HCT116 (cell line): ENCODE data around the gene SPTBN1.

Experiments
- CEBPB ChIP-seq: IDR thresholded peaks from 2 replicates; pipeline ENCODE4 v1.6.1; 2012; ENCODE audit warnings: low read depth
- ELF1 ChIP-seq: IDR thresholded peaks from 2 replicates; pipeline ENCODE4 v1.6.1; 2012; ENCODE audit warnings: low read depth, borderline replicate concordance
- EZH2 ChIP-seq: fragments of 200-600 bp; sonication (generic); IDR thresholded peaks from 2 replicates; pipeline ENCODE4 v1.6.1; 2017; ENCODE audit warnings: antibody characterized with exemption, mixed run types
- EZH2phosphoT487 ChIP-seq: fragments of 200-600 bp; IDR thresholded peaks from 2 replicates; pipeline ENCODE4 v1.6.1; 2018; ENCODE audit warnings: antibody characterized with exemption, borderline replicate concordance
- JUND ChIP-seq: IDR thresholded peaks from 2 replicates; pipeline ENCODE4 v1.6.1; 2012
- MAX ChIP-seq: IDR thresholded peaks from 2 replicates; pipeline ENCODE4 v1.6.1; 2012
- POLR2A ChIP-seq: IDR thresholded peaks from 2 replicates; pipeline ENCODE4 v1.7.0; 2011; ENCODE audit warnings: borderline replicate concordance; ENCODE audit not compliant: insufficient read depth, insufficient read length; ENCODE audit errors: extremely low read depth
- POLR2AphosphoS5 ChIP-seq: IDR thresholded peaks from 2 replicates; pipeline ENCODE4 v1.6.1; 2011; ENCODE audit warnings: mild to moderate bottlenecking, low read depth, low read length, moderate library complexity
- RAD21 ChIP-seq: IDR thresholded peaks from 2 replicates; pipeline ENCODE4 v1.6.1; 2012; ENCODE audit warnings: low read depth, mild to moderate bottlenecking
- TCF7L2 ChIP-seq: IDR thresholded peaks from 2 replicates; pipeline ENCODE4 v1.7.0; 2011; ENCODE audit warnings: borderline replicate concordance, inconsistent platforms; ENCODE audit not compliant: insufficient read depth, insufficient read length; ENCODE audit errors: extremely low read depth
- YY1 ChIP-seq: IDR thresholded peaks from 2 replicates; pipeline ENCODE4 v1.6.1; 2011; ENCODE audit warnings: low read length, low read depth, moderate library complexity, mild to moderate bottlenecking; ENCODE audit not compliant: insufficient replicate concordance; ENCODE audit errors: extremely low read depth
- ZFX ChIP-seq: fragments of 450-650 bp; IDR thresholded peaks from 2 replicates; pipeline ENCODE4 v1.6.1; 2017
- TF ChIP-seq, protein P1 (sequence below), 3 experiments: fragments of 200-600 bp in 1 of 3; sonication (generic) in 1 of 3; IDR thresholded peaks in 2 of 3; conservative IDR thresholded peaks in 1 of 3; 2 replicates each; pipeline ENCODE4 v1.5.1; 2012 to 2017; ENCODE audit warnings: low read depth in 2 of 3, low read length in 2 of 3, antibody characterized with exemption in 1 of 3, borderline replicate concordance in 1 of 3, control low read depth in 1 of 3, mild to moderate bottlenecking in 1 of 3, mixed read lengths in 1 of 3, mixed run types in 1 of 3, moderate library complexity in 1 of 3; ENCODE audit not compliant: insufficient read depth in 1 of 3
- TF ChIP-seq, protein P2 (sequence below): IDR thresholded peaks from 2 replicates; pipeline ENCODE4 v1.6.1; 2012; ENCODE audit warnings: low read depth

GRCh38 chr2:54559006-54559445 is 102.9 kb downstream of the SPTBN1 start:
- TF ChIP-seq EZH2, result no peak
- TF ChIP-seq ZFX, result no peak
- TF ChIP-seq ELF1, result no peak
- TF ChIP-seq, protein P1, sequence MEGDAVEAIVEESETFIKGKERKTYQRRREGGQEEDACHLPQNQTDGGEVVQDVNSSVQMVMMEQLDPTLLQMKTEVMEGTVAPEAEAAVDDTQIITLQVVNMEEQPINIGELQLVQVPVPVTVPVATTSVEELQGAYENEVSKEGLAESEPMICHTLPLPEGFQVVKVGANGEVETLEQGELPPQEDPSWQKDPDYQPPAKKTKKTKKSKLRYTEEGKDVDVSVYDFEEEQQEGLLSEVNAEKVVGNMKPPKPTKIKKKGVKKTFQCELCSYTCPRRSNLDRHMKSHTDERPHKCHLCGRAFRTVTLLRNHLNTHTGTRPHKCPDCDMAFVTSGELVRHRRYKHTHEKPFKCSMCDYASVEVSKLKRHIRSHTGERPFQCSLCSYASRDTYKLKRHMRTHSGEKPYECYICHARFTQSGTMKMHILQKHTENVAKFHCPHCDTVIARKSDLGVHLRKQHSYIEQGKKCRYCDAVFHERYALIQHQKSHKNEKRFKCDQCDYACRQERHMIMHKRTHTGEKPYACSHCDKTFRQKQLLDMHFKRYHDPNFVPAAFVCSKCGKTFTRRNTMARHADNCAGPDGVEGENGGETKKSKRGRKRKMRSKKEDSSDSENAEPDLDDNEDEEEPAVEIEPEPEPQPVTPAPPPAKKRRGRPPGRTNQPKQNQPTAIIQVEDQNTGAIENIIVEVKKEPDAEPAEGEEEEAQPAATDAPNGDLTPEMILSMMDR (IDR thresholded peaks at IDR 0.05 in 2 of 3, conservative IDR thresholded peaks at IDR 0.05 in 1 of 3; ENCODE audit: borderline replicate concordance in 1 of 3, insufficient read depth in 1 of 3, low read depth in 2 of 3, low read length in 2 of 3), result no peak
- no peak; the same call in 1 of the 2 replicates for TF ChIP-seq POLR2AphosphoS5
- TF ChIP-seq, protein P2, sequence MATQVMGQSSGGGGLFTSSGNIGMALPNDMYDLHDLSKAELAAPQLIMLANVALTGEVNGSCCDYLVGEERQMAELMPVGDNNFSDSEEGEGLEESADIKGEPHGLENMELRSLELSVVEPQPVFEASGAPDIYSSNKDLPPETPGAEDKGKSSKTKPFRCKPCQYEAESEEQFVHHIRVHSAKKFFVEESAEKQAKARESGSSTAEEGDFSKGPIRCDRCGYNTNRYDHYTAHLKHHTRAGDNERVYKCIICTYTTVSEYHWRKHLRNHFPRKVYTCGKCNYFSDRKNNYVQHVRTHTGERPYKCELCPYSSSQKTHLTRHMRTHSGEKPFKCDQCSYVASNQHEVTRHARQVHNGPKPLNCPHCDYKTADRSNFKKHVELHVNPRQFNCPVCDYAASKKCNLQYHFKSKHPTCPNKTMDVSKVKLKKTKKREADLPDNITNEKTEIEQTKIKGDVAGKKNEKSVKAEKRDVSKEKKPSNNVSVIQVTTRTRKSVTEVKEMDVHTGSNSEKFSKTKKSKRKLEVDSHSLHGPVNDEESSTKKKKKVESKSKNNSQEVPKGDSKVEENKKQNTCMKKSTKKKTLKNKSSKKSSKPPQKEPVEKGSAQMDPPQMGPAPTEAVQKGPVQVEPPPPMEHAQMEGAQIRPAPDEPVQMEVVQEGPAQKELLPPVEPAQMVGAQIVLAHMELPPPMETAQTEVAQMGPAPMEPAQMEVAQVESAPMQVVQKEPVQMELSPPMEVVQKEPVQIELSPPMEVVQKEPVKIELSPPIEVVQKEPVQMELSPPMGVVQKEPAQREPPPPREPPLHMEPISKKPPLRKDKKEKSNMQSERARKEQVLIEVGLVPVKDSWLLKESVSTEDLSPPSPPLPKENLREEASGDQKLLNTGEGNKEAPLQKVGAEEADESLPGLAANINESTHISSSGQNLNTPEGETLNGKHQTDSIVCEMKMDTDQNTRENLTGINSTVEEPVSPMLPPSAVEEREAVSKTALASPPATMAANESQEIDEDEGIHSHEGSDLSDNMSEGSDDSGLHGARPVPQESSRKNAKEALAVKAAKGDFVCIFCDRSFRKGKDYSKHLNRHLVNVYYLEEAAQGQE, result no peak
- no peak for TF ChIP-seq TCF7L2
- no peak for TF ChIP-seq RAD21
- TF ChIP-seq JUND, result no peak
- TF ChIP-seq YY1, result no peak
- TF ChIP-seq MAX, result no peak
- no peak for TF ChIP-seq EZH2phosphoT487
- TF ChIP-seq CEBPB, result no peak
- no peak for TF ChIP-seq POLR2A
